IPS DF 6.9 (cell line): ENCODE data around the gene TRAF3IP1.
"Not testable (repeated sequence)": the region's sequence is repeated elsewhere in the genome, so short reads cannot be mapped to it uniquely, and the experiment has no call there.

Experiments used
- DNase-seq: peaks from one replicate; pipeline ENCODE4 v3.0.0-alpha.2; 2013; ENCODE audit warnings: low read depth, low spot score
- H3K27ac ChIP-seq: one replicate; pipeline ENCODE4 v1.5.1; 2013; ENCODE audit warnings: low read length, control low read depth
- H3K27me3 ChIP-seq: 2 replicates; pipeline ENCODE4 v1.6.1; 2013; ENCODE audit warnings: mild to moderate bottlenecking, low read length; ENCODE audit not compliant: control insufficient read depth, insufficient read depth
- H3K36me3 ChIP-seq: 2 replicates; pipeline ENCODE4 v1.6.1; 2013; ENCODE audit warnings: low read length; ENCODE audit not compliant: control insufficient read depth, insufficient read depth
- H3K4me1 ChIP-seq: 2 replicates; pipeline ENCODE4 v1.6.1; 2013; ENCODE audit warnings: low read length; ENCODE audit not compliant: control insufficient read depth, insufficient read depth
- H3K4me3 ChIP-seq: 2 replicates; pipeline ENCODE4 v1.5.1; 2013; ENCODE audit warnings: mild to moderate bottlenecking, low read length
- H3K9me3 ChIP-seq: 2 replicates; pipeline ENCODE4 v1.6.1; 2013; ENCODE audit warnings: low read length, inconsistent platforms; ENCODE audit not compliant: control insufficient read depth, insufficient read depth
- WGBS: extraction: QIAGEN DNeasy Blood & Tissue Kit; methylation state at CpG from one replicate; pipeline ENCODE4 v1.1.7; 2013; ENCODE audit warnings: mixed read lengths, missing lambda C conversion rate; ENCODE audit not compliant: insufficient read length, insufficient coverage; 5-methylcytosine and 5-hydroxymethylcytosine counted together

TRAF3IP1 gene

DNA sequence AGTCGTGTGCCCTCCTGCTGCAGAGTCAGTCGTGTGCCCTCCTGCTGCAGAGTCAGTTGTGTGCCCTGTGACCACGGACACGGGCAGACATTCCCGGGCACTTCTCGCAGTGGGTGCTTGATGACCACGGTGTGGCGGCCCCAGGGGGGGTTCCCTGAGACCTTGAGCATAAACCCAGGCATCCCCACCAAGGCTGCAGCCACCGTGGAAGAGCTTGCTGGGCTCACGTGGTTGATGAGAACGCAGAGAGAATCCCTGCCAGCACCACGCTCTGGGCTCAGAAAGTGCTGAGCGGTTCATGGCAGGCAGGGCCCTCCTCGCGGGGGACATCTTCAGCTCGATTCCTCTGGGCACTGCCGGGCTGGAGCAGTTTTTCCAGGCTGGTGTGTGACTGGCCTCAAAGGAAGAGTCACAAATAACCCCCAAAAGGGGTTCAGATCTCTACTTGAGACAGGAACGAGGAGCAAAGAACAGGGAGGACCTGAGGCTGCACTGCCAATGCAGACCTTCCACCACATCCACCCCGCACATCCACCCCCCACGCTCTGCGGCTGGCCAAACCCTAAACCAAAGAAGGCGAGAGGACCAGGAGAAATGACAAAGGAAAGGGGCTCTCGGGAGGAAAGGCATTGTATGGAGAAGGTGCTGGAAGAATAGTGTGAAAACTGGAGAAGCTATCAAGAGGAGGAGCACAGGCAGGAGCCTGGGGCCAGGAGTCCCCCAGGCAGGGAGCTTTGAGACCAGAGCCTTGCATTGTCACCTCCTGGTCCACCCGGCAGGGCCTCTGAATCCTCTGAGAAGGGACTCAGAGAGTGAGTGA is 23.5 kb upstream of the TRAF3IP1 start:
- Histone ChIP-seq H3K27ac (no peak overlapping the region), H3K4me1 (0 out of 2 replicates have a peak, but pooled peaks cover 1% of the 10 kb centered on the region)

DNA sequence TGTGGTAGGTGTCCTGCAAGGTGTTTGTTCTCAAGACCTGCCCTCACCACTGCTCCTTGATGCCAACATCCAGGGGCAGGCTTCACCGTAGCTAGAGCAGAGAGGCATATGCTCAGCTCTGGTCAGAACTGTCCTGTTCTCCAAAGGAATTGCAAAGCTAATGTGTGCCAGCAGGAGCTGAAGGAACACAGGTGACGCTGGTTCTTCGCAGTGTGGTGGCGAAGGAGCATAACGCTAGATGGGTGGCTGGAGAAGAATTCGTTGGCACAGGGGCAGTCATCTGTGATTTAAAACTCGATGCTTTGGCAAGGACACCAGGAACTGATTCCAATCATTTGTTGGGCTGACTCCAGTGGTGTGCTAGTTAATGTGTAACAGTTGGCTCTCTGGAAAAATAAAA is 20.5 kb upstream of the TRAF3IP1 start:
- Histone ChIP-seq H3K36me3 (no peaks in the 10 kb centered on the region), H3K4me1 (0 out of 2 replicates have a peak, but pooled peaks cover 1% of the 10 kb centered on the region), H3K9me3 (no peaks in the 10 kb centered on the region), H3K4me3 (no peak overlapping the region), H3K27ac (no peak overlapping the region), H3K27me3 (no peaks in the 10 kb centered on the region; the same call in 1 of the 2 replicates)
- DNase-seq = no peak
- no CpG with 5 or more reads among the region's 7 CpGs for WGBS

More for the DNA sequence above, 23.5 kb upstream of the TRAF3IP1 start:
- no peak for DNase-seq
- Histone ChIP-seq H3K9me3 (no peaks in the 10 kb centered on the region), H3K27me3 (no peaks in the 10 kb centered on the region; the same call in 1 of the 2 replicates), H3K36me3 (no peaks in the 10 kb centered on the region), H3K4me3 (no peak overlapping the region)
- no CpG with 5 or more reads among the region's 24 CpGs for WGBS

DNA sequence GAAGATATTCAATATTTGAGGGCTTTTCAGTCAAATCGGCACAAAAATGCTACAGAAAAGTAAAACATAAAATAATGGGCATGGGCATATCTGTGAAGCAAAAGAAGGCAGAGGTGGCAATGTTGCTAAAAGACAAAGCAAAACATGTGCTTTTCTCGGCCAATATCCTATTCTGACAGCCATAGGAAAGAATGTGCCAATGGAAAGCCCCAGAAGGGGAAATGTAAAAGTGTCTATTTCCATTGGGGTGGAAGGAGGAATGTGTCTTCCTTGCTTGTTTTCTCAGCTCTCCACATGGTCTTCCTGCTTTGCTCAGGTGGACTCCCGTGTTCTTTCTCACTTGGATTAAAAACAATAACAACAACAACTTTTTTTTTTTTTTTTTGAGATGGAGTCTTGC is 18.2 kb upstream of the TRAF3IP1 start:
- no peaks in the 10 kb centered on the region for H3K36me3 ChIP-seq
- H3K27ac ChIP-seq = no peak overlapping the region
- H3K27me3 ChIP-seq = no peaks in the 10 kb centered on the region; the same call in 1 of the 2 replicates
- 0 out of 2 replicates have a peak, but pooled peaks cover 1% of the 10 kb centered on the region for H3K4me1 ChIP-seq
- H3K9me3 ChIP-seq = no peaks in the 10 kb centered on the region
- no peak overlapping the region for H3K4me3 ChIP-seq
- DNase-seq = no peak
- no CpG with 5 or more reads among the region's 3 CpGs for WGBS

DNA sequence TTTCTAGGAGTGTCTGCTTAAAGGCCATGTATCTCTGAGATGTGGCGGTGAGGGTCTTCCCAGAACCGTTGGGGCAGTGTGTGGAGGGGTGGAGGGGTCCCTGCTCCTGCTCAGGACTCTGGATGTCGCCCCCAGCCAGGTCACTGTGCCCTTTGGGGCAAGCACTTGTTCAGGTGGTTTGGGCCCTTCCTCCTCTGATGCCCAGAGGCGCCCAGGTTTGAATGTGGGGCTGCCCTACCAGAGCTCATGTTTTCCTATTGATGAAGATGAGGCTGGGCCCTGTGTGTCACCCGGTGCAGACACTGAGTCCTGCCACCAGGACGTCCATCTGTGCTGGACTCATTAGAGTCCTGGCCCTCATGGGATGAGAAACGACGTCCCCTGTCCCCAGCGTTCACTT is 17.6 kb upstream of the TRAF3IP1 start:
- WGBS = no CpG with 5 or more reads among the region's 9 CpGs
- no peaks in the 10 kb centered on the region for H3K36me3 ChIP-seq
- no peak overlapping the region for H3K4me3 ChIP-seq
- no peaks in the 10 kb centered on the region; the same call in 1 of the 2 replicates for H3K27me3 ChIP-seq
- no peak for DNase-seq
- H3K27ac ChIP-seq = no peak overlapping the region
- no peaks in the 10 kb centered on the region for H3K9me3 ChIP-seq
- 0 out of 2 replicates have a peak, but pooled peaks cover under 1% of the 10 kb centered on the region for H3K4me1 ChIP-seq

- Histone ChIP-seq H3K36me3 (no peaks in the 10 kb centered on the region), H3K27ac (no peak overlapping the region), H3K4me3 (no peak overlapping the region), H3K9me3 (no peaks in the 10 kb centered on the region), H3K27me3 (no peaks in the 10 kb centered on the region), H3K4me1 (no peaks in the 10 kb centered on the region)
- WGBS = no CpG with 5 or more reads among the region's 6 CpGs
- no peak for DNase-seq
These were observed 16.2 kb upstream of the TRAF3IP1 start for GRCh38 chr2:238304116-238304515.

GRCh38 chr2:238305092-238305862 is 15.0 kb upstream of the TRAF3IP1 start:
- DNase-seq = no peak
- no peak overlapping the region for H3K27ac ChIP-seq
- no peaks in the 10 kb centered on the region for H3K36me3 ChIP-seq

GRCh38 chr2:238305965-238306671 is 14.2 kb upstream of the TRAF3IP1 start:
- no peaks in the 10 kb centered on the region for H3K27me3 ChIP-seq
- WGBS = no CpG with 5 or more reads among the region's 11 CpGs

More at GRCh38 chr2:238305092-238305862, 15.0 kb upstream of the TRAF3IP1 start:
- Histone ChIP-seq H3K9me3 (no peaks in the 10 kb centered on the region), H3K4me1 (no peaks in the 10 kb centered on the region), H3K27me3 (no peaks in the 10 kb centered on the region), H3K4me3 (no peak overlapping the region)
- no CpG with 5 or more reads among the region's 12 CpGs for WGBS

GRCh38 chr2:238306672-238306998 is 13.7 kb upstream of the TRAF3IP1 start:
- Histone ChIP-seq H3K36me3 (no peaks in the 10 kb centered on the region), H3K4me1 (no peaks in the 10 kb centered on the region), H3K27me3 (no peaks in the 10 kb centered on the region), H3K27ac (no peak overlapping the region), H3K9me3 (no peaks in the 10 kb centered on the region), H3K4me3 (no peak overlapping the region)
- no peak for DNase-seq
- no CpG with 5 or more reads among the region's 5 CpGs for WGBS

More at GRCh38 chr2:238305965-238306671, 14.2 kb upstream of the TRAF3IP1 start:
- Histone ChIP-seq H3K4me3 (no peak overlapping the region), H3K9me3 (no peaks in the 10 kb centered on the region), H3K27ac (no peak overlapping the region), H3K4me1 (no peaks in the 10 kb centered on the region), H3K36me3 (no peaks in the 10 kb centered on the region)
- no peak for DNase-seq

- Histone ChIP-seq H3K4me1 (no peaks in the 10 kb centered on the region), H3K4me3 (no peak overlapping the region), H3K9me3 (no peaks in the 10 kb centered on the region), H3K27ac (no peak overlapping the region), H3K27me3 (no peaks in the 10 kb centered on the region), H3K36me3 (no peaks in the 10 kb centered on the region)
- WGBS = no CpG with 5 or more reads among the region's 2 CpGs
- no peak for DNase-seq
These were observed 12.1 kb upstream of the TRAF3IP1 start for GRCh38 chr2:238308177-238308576.

- H3K4me3 ChIP-seq, H3K27ac ChIP-seq, H3K9me3 ChIP-seq, DNase-seq, H3K27me3 ChIP-seq, H3K36me3 ChIP-seq, H3K4me1 ChIP-seq: not testable (repeated sequence)
- no CpG with 5 or more reads among the region's 14 CpGs for WGBS
These were observed 9.6 kb upstream of the TRAF3IP1 start for GRCh38 chr2:238310721-238311120.
